Measurements from ENCODE around the gene RGS6.
"Not testable (repeated sequence)": the region's sequence is repeated elsewhere in the genome, so short reads cannot be mapped to it uniquely, and the experiment has no call there.

Gene RGS6

DNA sequence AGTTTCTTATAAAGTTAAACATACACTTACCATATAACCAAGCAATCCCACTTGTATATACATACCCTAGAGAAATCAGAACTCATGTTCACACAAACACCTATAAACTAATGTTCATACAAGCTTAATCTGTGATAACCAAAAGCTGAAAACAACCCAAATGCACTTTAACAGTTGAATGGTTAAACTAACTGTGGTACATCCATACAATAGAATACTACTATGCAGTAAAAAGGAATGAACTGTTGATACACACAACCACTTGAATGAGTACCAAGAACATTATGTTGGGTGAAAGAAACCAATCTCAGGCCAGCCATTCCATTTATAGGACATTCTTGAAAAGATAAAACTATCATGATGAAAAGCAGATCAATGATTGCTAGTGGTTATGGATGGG lies 534.1 kb downstream of the RGS6 start:
- no peak for DNase-seq (ENCODE audit: extremely low spot score)
- CTCF ChIA-PET = no interaction called here
- POLR2A ChIA-PET = no interaction called here
- TF ChIP-seq FOXM1 (IDR thresholded peaks at IDR 0.05; ENCODE audit: borderline replicate concordance) = no peak
- no peak for TF ChIP-seq ZNF384 (IDR thresholded peaks at IDR 0.05)
- no peak for TF ChIP-seq FOXA1 (IDR thresholded peaks at IDR 0.05)
- no peak for TF ChIP-seq ELF4 (IDR thresholded peaks at IDR 0.05)
- TF ChIP-seq CTBP1 (IDR thresholded peaks at IDR 0.05; ENCODE audit: borderline replicate concordance) = no peak
- TF ChIP-seq HDGF (IDR thresholded peaks at IDR 0.05; ENCODE audit: borderline replicate concordance) = no peak
- TF ChIP-seq SUZ12 (IDR thresholded peaks at IDR 0.05) = no peak
- no peak for TF ChIP-seq L3MBTL2 (conservative IDR thresholded peaks at IDR 0.05)
- TF ChIP-seq SP1 (IDR thresholded peaks at IDR 0.05) = no peak
- no peak for TF ChIP-seq LEF1 (IDR thresholded peaks at IDR 0.05; ENCODE audit: borderline replicate concordance)
- no peak for TF ChIP-seq ARNT (IDR thresholded peaks at IDR 0.05)
- TF ChIP-seq, protein P1, sequence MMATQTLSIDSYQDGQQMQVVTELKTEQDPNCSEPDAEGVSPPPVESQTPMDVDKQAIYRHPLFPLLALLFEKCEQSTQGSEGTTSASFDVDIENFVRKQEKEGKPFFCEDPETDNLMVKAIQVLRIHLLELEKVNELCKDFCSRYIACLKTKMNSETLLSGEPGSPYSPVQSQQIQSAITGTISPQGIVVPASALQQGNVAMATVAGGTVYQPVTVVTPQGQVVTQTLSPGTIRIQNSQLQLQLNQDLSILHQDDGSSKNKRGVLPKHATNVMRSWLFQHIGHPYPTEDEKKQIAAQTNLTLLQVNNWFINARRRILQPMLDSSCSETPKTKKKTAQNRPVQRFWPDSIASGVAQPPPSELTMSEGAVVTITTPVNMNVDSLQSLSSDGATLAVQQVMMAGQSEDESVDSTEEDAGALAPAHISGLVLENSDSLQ (IDR thresholded peaks at IDR 0.05) = no peak
- TF ChIP-seq FOXK2 (IDR thresholded peaks at IDR 0.05) = no peak
- TF ChIP-seq NFRKB (IDR thresholded peaks at IDR 0.05) = no peak
- no peak for TF ChIP-seq TARDBP (IDR thresholded peaks at IDR 0.05)
- no peak for TF ChIP-seq BHLHE40 (IDR thresholded peaks at IDR 0.05; ENCODE audit: borderline replicate concordance)

DNA sequence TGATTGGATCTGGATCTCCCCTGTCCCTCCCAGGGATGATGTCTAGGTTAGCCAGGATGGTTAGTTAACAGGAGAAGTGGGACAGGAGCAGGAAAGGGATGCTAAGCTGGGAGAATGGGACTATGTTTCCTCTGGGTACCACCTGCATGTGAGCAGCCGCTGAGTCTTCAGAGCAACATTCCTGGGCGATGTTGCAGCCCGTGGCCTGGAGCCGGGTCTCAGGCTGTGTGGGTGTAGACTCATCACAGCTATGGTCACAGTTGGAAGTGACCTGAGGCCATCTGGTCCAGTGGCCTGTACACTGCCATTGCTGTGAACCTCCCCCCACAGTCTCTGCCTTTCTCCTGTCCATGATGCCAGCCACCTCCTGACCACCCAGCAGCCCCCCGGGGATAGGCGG lies 539.1 kb downstream of the RGS6 start:
- CTCF ChIA-PET = no interaction called here

DNA sequence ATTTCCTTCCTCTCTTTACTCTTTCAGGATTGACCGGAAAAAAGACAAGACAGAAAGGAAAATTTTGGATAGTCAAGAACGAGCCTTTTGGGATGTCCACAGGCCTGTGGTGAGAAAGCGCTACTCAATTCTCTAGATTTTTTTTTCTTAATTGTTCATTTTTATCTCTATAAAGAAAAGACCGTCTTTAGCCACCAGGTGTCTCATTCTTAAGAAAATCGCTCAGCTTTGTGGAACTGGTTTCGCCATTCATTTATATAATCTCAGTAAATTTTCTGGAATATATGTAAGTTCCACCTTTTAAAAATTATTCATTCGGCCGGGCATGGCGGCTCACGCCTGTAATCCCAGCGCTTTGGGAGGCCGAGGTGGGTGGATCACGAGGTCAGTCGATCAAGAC lies 540.6 kb downstream of the RGS6 start:
- TF ChIP-seq FOXM1 (IDR thresholded peaks at IDR 0.05; ENCODE audit: borderline replicate concordance) (no peak), CTBP1 (IDR thresholded peaks at IDR 0.05; ENCODE audit: borderline replicate concordance) (no peak), FOXA1 (IDR thresholded peaks at IDR 0.05) (no peak), LEF1 (IDR thresholded peaks at IDR 0.05; ENCODE audit: borderline replicate concordance) (no peak), SP1 (IDR thresholded peaks at IDR 0.05) (no peak), HDGF (IDR thresholded peaks at IDR 0.05; ENCODE audit: borderline replicate concordance) (no peak), ZNF384 (IDR thresholded peaks at IDR 0.05) (no peak), ELF4 (IDR thresholded peaks at IDR 0.05) (no peak), L3MBTL2 (conservative IDR thresholded peaks at IDR 0.05) (no peak), FOXK2 (IDR thresholded peaks at IDR 0.05) (no peak), TARDBP (IDR thresholded peaks at IDR 0.05) (no peak), NFRKB (IDR thresholded peaks at IDR 0.05) (no peak), SUZ12 (IDR thresholded peaks at IDR 0.05) (no peak)
- TF ChIP-seq, protein P1 (IDR thresholded peaks at IDR 0.05) = no peak
- CTCF ChIA-PET = interaction anchor here (0.7 kb wide), 1 partner anchor 225 kb away, joined by 7 read pairs; no protein-coding TSS in a partner anchor
- POLR2A ChIA-PET = no interaction called here
- no peak for DNase-seq (ENCODE audit: extremely low spot score)

More for the DNA sequence above, 539.1 kb downstream of the RGS6 start:
- DNase-seq (ENCODE audit: extremely low spot score) = no peak
- POLR2A ChIA-PET = no interaction called here
- TF ChIP-seq FOXK2 (IDR thresholded peaks at IDR 0.05) (no peak), FOXA1 (IDR thresholded peaks at IDR 0.05) (no peak), TARDBP (IDR thresholded peaks at IDR 0.05) (no peak), SUZ12 (IDR thresholded peaks at IDR 0.05) (no peak), BHLHE40 (IDR thresholded peaks at IDR 0.05; ENCODE audit: borderline replicate concordance) (no peak), ZNF384 (IDR thresholded peaks at IDR 0.05) (no peak), CTBP1 (IDR thresholded peaks at IDR 0.05; ENCODE audit: borderline replicate concordance) (no peak), L3MBTL2 (conservative IDR thresholded peaks at IDR 0.05) (no peak), HDGF (IDR thresholded peaks at IDR 0.05; ENCODE audit: borderline replicate concordance) (no peak), SP1 (IDR thresholded peaks at IDR 0.05) (no peak), NFRKB (IDR thresholded peaks at IDR 0.05) (no peak), ARNT (IDR thresholded peaks at IDR 0.05) (no peak), LEF1 (IDR thresholded peaks at IDR 0.05; ENCODE audit: borderline replicate concordance) (no peak), FOXM1 (IDR thresholded peaks at IDR 0.05; ENCODE audit: borderline replicate concordance) (no peak)
- TF ChIP-seq, protein P1 (IDR thresholded peaks at IDR 0.05) = no peak

DNA sequence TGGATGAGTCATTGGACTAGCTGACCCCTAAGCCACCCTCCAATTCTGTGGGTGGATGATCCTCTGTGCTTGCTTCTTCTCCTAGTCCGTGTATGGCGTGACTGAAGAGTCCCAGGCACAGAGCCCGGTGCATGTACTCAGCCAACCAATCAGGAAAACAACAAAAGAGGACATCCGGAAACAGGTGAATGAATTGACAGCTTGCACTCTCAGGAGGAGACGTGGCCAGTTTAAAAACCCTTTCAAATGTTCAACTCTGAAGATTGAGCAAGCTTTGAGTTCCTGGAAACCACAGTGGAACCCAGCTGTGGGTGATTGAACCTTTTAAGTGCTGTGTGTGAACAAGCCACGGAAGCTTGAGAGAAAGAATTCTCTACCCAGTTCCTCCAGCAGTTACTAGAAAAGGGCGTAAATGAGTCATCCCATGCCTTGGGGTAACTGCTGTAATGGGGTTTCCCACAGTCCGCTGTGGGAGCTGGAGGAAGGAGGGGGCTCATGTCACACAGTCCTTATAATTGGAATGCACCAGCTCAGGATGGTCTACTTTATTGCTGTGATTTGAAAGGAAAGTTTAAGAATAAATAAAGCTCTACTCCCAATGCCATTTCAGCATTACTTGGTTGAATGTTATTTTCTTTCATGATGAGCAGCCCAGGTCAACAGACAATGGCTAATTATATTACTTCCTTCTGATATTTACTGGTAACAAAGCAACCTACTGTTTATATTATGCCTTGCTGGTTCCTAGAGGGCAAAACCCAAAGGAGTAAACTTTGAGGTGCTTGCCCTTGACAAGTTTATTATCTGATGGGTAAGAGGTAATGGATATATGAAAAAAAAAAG lies 544.6 kb downstream of the RGS6 start:
- POLR2A ChIA-PET = no interaction called here

DNA sequence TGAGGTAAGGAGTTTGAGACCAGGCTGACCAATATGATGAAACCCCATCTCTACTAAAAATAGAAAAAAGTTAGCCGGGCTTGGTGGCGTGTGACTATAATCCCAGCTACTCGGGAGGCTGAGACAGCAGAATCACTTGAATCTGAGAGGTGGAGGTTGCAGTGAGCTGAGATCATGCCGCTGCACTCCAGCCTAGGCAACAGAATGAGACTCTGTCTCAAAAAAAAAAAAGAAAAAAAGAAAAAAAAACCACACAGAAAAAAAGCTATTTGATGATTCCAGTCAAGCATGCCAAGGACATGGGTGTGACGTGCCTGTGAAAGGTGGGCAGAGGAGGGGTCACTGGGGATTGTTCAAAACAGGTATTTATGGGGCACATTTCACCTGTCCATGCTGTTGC lies 545.3 kb downstream of the RGS6 start:
- CTCF ChIA-PET = interaction anchor here (0.6 kb wide), 1 partner anchor 477 kb away, joined by 3 read pairs; no protein-coding TSS in a partner anchor
- DNase-seq (ENCODE audit: extremely low spot score); POLR2A ChIA-PET: not testable (repeated sequence)

More for the DNA sequence above, 544.6 kb downstream of the RGS6 start:
- TF ChIP-seq, protein P1 (IDR thresholded peaks at IDR 0.05) = no peak
- TF ChIP-seq SP1 (IDR thresholded peaks at IDR 0.05) (no peak), TARDBP (IDR thresholded peaks at IDR 0.05) (no peak), BHLHE40 (IDR thresholded peaks at IDR 0.05; ENCODE audit: borderline replicate concordance) (no peak), L3MBTL2 (conservative IDR thresholded peaks at IDR 0.05) (no peak), FOXK2 (IDR thresholded peaks at IDR 0.05) (no peak), ZNF384 (IDR thresholded peaks at IDR 0.05) (no peak)
- DNase-seq (ENCODE audit: extremely low spot score) = no peak
- CTCF ChIA-PET = interaction anchor here (0.6 kb wide), 1 partner anchor 477 kb away, joined by 3 read pairs; no protein-coding TSS in a partner anchor
